Measurements from ENCODE around the gene NDNF.

NDNF gene

DNA sequence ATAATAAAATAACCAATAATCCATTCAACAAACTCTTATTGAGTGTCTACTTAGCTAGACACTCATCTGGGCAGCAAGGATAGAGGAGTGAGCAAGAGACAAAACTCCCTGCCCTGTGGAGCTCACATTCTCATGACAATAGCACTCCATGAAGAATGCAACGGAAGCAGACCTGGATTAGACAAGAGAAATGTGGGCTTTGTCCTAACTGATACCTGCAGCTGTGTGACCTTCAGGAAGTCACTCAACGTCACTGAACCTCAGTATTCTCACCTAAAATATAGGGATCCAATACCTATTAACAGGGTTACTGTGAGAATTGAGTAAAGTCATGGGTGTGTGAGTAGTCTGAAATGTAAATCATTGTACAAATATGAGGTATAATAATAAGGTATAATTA is 61.2 kb downstream of the NDNF start:
- no peak for DNase-seq

DNA sequence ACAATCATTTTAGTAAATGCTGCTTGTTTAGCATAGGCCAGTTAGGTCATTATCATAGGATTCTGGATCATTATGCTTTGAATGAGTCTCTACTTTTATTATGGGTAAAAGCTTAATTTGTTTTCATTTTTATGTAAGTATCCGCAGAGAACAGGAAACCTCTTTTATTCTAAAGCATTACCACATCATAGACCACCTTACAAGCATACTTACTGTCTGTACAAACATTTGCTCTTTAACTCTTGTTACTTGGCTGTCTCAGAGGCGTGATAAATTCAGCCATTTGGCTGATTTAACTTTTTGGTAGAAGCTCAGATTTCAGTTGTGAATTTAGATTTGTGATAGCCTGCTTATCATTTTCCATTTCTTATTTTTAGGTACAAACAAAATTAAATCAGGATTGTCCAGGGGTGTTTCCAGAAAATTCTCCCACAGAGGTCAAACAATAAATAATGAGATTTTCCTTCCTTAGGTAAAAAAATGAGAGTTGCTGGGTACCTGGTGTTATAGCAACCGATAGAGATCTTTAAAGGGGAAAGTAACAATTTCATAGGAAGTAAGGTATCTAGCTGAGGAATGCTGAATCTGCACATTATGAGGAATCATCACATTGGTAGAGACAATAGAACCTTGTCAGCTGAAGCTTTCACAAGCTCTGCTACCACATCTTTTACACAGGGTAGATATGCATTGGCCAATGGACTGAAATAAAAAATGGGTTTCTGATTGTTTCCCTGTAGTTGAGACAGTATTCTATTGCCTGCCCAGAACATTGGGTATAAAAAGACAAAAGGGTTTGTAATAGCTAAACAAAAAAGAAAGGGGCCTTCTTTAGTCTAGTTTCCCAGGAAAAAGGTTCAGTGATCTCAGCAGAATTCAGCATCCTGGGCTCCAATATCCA is 62.5 kb downstream of the NDNF start:
- peak; percentile 1 for DNase-seq

DNA sequence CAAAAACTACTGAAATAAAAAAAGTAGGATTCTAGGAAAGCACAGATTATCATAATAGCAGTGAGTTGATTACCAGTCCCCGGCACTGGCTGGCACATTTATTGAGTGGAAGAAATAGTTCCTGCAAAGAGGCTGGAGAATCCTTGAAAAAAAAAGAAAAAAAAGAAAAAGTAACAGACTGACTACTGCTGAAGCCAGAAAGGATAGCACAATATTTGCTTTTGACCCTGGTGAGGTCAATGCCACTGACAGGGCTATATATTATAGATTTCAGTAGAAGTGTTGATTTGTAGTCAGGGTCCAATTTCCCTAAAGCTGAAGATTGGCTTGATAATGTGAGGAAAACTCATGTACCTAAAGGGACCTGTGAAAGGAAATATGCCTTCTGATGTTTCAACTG is 64.7 kb downstream of the NDNF start:
- no peak for DNase-seq

DNA sequence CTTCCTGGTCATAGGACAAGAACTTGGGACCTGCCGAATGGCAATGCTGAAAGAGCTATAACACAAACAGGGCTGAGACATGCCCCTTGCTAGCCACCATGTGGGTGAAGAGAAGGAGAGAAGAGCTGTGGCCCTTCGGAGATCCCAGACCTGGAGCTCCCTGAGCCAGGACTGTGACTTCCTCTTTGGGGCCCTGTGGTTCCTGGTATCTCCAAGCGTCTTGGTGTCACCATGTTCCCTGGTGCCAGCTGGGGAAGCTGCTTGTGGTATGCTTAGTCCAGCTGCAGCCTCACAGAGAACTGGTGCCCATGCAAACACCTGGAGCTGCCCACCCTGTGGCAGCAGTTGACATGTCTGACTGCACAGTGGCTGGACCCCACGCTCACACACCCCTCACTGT is 68.5 kb downstream of the NDNF start:
- no peak for DNase-seq

DNA sequence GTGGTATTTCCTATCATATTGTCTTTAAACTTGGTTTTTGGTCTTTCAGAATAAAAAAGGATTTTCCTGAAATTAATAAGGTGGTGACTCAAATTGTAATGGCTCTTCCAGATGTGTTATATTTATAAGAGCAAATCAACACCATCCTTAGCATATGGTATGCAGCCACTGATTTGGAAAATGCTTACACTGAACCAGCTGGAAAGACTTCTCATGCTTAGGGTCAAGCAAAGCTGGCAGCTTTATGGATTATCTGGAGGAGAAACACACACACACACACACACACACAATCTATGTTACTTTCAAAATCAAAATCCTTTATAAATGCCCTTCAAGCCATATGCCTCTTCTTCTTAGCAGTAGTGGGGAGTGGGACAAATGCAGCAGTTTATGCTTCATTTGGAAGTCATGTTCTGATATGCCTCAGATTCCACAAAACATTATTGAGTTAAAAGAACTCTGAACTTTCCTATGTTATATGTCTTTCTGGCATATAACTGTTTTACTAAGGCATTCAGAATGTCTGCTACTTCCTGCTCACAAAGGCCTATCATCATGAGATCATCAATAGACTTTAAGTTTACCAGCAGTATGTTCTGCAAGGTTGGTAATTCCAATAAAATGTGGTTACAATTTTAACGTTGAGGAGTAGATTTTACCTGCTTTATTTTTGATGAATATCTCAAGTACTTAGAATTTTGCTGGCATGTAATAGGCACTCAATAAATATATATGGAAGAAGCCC is 76.9 kb downstream of the NDNF start:
- no peak for DNase-seq

DNA sequence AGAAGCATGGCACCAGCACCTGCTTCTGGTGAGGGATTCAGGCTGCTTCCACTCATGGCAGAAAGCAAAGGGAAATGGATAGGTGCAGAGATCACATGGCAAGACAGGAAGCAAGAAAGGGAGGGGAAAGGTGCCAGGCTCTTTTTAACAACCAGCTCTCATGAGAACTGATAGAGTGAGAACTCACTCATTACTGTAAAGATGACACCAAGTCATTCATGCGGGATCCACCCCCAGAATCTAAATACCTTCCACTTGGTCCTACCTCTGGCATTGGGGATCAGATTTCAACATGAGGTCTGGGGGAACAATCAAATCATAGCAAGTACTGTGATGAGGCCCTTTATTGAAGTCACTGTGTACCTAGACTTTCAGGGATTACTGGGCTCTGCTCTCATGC is 77.8 kb downstream of the NDNF start:
- no peak for DNase-seq

DNA sequence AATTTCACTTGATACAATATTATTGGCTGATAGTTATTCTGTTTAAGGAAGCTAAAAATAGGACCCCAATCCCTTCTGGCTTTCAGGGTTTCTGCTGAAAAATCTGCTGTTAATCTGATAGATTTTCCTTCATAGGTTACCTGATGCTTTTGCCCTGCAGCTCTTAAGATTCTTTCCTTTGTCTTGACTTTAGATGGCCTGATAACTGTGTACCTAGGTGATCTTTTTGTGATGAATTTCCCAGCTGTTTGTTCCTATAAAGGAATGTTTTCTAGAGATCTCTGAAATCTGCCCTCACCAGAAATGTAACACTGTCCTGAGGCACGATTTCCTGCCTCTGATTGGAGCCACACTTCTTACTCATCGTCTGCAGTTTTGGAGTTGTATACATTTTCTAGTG is 80.5 kb downstream of the NDNF start:
- no peak for DNase-seq

DNA sequence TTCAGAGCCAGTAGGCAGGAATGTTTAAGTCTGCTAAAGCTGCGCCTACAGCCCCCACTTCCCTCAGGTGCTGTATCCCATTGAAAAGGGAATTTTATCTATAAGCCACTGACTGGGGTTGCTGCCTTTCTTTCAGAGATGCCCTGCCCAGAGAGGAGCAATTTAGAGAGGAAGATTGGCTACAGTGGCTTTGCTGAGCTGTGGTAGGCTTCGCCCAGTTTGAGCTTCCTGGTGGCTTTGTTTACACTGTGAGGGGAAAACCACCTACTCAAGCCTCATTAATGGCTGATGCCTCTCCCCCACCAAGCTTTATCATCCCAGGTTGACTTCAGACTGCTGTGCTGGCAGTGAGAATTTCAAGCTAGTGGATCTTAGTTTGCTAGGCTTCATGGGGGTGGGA is 82.1 kb downstream of the NDNF start:
- DNase-seq = no peak
